Activated CD4-positive, alpha-beta T cell treated with anti-CD3 and anti-CD28 coated beads, Interleukin-2, amount 50 U/mL, for 4 hours (primary cell): ENCODE measurements around the gene GRID2.

ENCODE experiments used
- DNase-seq, 2 experiments: peaks; one replicate each; pipeline ENCODE4 v3.0.0-alpha.2; 2020

GRID2 gene

GRCh38 chr4:93719552-93719951 is 1415.8 kb downstream of the GRID2 start:
- no peak for DNase-seq

- DNase-seq, result no peak
Observed at GRCh38 chr4:93722446-93722845, 1418.7 kb downstream of the GRID2 start.

- no peak for DNase-seq
Observed at GRCh38 chr4:93730251-93730650, 1426.5 kb downstream of the GRID2 start.

GRCh38 chr4:93730760-93731159 is 1427.0 kb downstream of the GRID2 start:
- no peak for DNase-seq

- no peak for DNase-seq
Observed at GRCh38 chr4:93731456-93731855, 1427.7 kb downstream of the GRID2 start.

- DNase-seq, result no peak
Observed at GRCh38 chr4:93732509-93732908, 1428.7 kb downstream of the GRID2 start.

- DNase-seq, result no peak
Observed at GRCh38 chr4:93740890-93741289, 1437.1 kb downstream of the GRID2 start.

- DNase-seq, result no peak
Observed at GRCh38 chr4:93743022-93743421, 1439.3 kb downstream of the GRID2 start.

GRCh38 chr4:93743635-93744034 is 1439.9 kb downstream of the GRID2 start:
- DNase-seq, result no peak

GRCh38 chr4:93744961-93745360 is 1441.2 kb downstream of the GRID2 start:
- no peak for DNase-seq

GRCh38 chr4:93746031-93746430 is 1442.3 kb downstream of the GRID2 start:
- DNase-seq, result no peak

GRCh38 chr4:93747220-93747619 is 1443.5 kb downstream of the GRID2 start:
- DNase-seq, result no peak

GRCh38 chr4:93748373-93749291 is 1444.9 kb downstream of the GRID2 start:
- DNase-seq, result no peak

- no peak for DNase-seq
Observed at GRCh38 chr4:93749292-93749761, 1445.6 kb downstream of the GRID2 start.

GRCh38 chr4:93751411-93751810 is 1447.6 kb downstream of the GRID2 start:
- DNase-seq, result no peak

GRCh38 chr4:93756101-93756500 is 1452.3 kb downstream of the GRID2 start:
- no peak for DNase-seq

- DNase-seq, result no peak
Observed at GRCh38 chr4:93759506-93759905, 1455.7 kb downstream of the GRID2 start.

- no peak for DNase-seq
Observed at GRCh38 chr4:93760284-93760683, 1456.5 kb downstream of the GRID2 start.

- no peak for DNase-seq
Observed at GRCh38 chr4:93761286-93761685, 1457.5 kb downstream of the GRID2 start.

- no peak for DNase-seq
Observed at GRCh38 chr4:93764639-93765246, 1461.0 kb downstream of the GRID2 start.

- no peak for DNase-seq
Observed at GRCh38 chr4:93767917-93768316, 1464.2 kb downstream of the GRID2 start.

- no peak for DNase-seq
Observed at GRCh38 chr4:93770201-93770600, 1466.4 kb downstream of the GRID2 start.

GRCh38 chr4:93771640-93772411 is 1468.1 kb downstream of the GRID2 start:
- DNase-seq, result no peak
